ENCODE data around the gene EFR3B. TPM values are rescaled to one million over a fixed set of nuclear protein-coding genes. Genes with fewer than 3 reads are reported as not detected.
"Not testable (repeated sequence)": the region's sequence is repeated elsewhere in the genome, so short reads cannot be mapped to it uniquely, and the experiment has no call there.

Gene EFR3B
- total RNA-seq, 1 experiment from 2014 or later = 0.09 TPM

DNA sequence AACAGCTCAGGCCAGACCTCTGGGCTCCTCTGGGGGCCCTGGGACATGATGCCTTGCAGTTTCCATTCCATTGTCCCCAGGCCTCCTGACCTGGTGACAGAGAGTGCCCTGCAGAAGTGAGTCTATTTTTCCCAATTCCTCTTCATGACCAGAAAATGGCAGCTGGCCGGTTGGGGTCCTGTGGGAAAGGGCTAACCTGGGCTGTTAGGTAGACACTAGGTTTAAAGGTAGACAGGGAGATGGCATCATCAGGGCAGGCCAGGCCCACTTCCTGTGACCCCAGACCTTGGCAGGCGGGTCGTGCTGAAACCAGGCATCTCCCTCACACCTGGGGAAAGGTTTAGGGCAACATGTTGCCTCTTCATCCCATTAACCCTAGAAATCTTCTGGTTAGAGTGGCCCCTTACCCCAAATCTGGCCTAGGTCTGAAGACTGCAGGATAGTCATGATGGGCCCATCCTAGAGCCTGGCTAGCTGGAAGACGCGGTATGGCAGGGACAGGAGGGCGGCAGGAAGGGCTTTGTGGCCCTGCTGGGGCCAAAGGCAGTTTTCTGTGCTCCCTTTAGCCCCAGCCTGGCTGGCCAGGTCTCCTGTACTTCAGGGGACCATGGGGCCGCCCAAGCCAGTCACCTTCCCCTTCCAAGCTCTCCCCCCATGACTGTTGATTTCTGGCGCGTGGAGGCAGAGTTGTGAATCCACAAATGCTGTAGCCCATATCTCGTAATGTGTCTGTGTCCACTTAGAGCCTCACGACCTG, 116.4 kb downstream of the EFR3B start:
- no TSS peak for BruUV-seq (replicated peaks)
- Mint-ChIP-seq H3K36me3 (ENCODE audit: insufficient read depth, unreplicated experiment) (no peaks in the 10 kb centered on the region), H3K9me3 (ENCODE audit: unreplicated experiment) (no peaks in the 10 kb centered on the region), H3K27ac (ENCODE audit: low read depth, unreplicated experiment) (no peak overlapping the region), H3K27me3 (ENCODE audit: insufficient read depth, unreplicated experiment) (peaks cover 28% of the 10 kb centered on the region), H3K4me1 (ENCODE audit: insufficient read depth, unreplicated experiment) (no peaks in the 10 kb centered on the region), H3K4me3 (ENCODE audit: unreplicated experiment) (no peak overlapping the region)
- TF ChIP-seq, protein P1, sequence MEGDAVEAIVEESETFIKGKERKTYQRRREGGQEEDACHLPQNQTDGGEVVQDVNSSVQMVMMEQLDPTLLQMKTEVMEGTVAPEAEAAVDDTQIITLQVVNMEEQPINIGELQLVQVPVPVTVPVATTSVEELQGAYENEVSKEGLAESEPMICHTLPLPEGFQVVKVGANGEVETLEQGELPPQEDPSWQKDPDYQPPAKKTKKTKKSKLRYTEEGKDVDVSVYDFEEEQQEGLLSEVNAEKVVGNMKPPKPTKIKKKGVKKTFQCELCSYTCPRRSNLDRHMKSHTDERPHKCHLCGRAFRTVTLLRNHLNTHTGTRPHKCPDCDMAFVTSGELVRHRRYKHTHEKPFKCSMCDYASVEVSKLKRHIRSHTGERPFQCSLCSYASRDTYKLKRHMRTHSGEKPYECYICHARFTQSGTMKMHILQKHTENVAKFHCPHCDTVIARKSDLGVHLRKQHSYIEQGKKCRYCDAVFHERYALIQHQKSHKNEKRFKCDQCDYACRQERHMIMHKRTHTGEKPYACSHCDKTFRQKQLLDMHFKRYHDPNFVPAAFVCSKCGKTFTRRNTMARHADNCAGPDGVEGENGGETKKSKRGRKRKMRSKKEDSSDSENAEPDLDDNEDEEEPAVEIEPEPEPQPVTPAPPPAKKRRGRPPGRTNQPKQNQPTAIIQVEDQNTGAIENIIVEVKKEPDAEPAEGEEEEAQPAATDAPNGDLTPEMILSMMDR (IDR thresholded peaks at IDR 0.05; ENCODE audit: unreplicated experiment) = no peak
- no peak for DNase-seq (ENCODE audit: unreplicated experiment)
- intact Hi-C loops (cut with micrococcal nuclease) = no loop called here
- CTCF ChIA-PET = no interaction called here
- POLR2A ChIA-PET = no interaction called here

DNA sequence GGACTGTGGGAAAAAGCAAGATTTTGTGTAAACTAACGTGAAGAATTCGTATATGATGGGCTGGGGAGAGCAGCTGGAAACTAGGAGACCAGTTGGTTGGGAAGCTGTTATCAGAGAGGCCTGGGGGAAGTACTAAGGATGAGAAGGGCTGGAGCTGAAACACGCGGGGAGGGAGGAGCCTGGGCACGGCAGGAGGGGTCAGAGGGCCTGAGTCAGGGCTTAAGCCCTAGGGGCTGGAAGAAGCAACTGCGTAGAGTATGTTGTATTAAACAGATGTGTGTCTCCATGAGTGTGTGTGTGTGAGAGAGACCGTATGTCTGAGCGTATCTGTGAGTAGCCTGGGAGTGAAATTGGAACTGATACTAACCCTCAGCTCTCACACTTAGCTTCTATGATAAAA, 118.1 kb downstream of the EFR3B start:
- intact Hi-C loops (cut with micrococcal nuclease) = no loop called here
- CTCF ChIA-PET = no interaction called here
- Mint-ChIP-seq H3K27me3 (ENCODE audit: insufficient read depth, unreplicated experiment) (peaks cover 22% of the 10 kb centered on the region), H3K27ac (ENCODE audit: low read depth, unreplicated experiment) (no peak overlapping the region), H3K4me3 (ENCODE audit: unreplicated experiment) (no peak overlapping the region), H3K4me1 (ENCODE audit: insufficient read depth, unreplicated experiment) (no peaks in the 10 kb centered on the region), H3K9me3 (ENCODE audit: unreplicated experiment) (no peaks in the 10 kb centered on the region), H3K36me3 (ENCODE audit: insufficient read depth, unreplicated experiment) (no peaks in the 10 kb centered on the region)
- TF ChIP-seq, protein P1 (IDR thresholded peaks at IDR 0.05; ENCODE audit: unreplicated experiment) = no peak
- POLR2A ChIA-PET = no interaction called here
- DNase-seq (ENCODE audit: unreplicated experiment) = peak; percentile 4
- BruUV-seq (replicated peaks) = no TSS peak

- POLR2A ChIA-PET = no interaction called here
- Mint-ChIP-seq H3K4me3 (ENCODE audit: unreplicated experiment) (no peak overlapping the region), H3K9me3 (ENCODE audit: unreplicated experiment) (no peaks in the 10 kb centered on the region), H3K27ac (ENCODE audit: low read depth, unreplicated experiment) (no peak overlapping the region), H3K4me1 (ENCODE audit: insufficient read depth, unreplicated experiment) (no peaks in the 10 kb centered on the region), H3K36me3 (ENCODE audit: insufficient read depth, unreplicated experiment) (no peaks in the 10 kb centered on the region), H3K27me3 (ENCODE audit: insufficient read depth, unreplicated experiment) (peaks cover 22% of the 10 kb centered on the region)
- DNase-seq (ENCODE audit: unreplicated experiment) = no peak
- CTCF ChIA-PET = no interaction called here
- intact Hi-C loops (cut with micrococcal nuclease) = no loop called here
- no TSS peak for BruUV-seq (replicated peaks)
- TF ChIP-seq, protein P1 (IDR thresholded peaks at IDR 0.05; ENCODE audit: unreplicated experiment) = no peak
Observed at GRCh38 chr2:25160376-25160775, 118.5 kb downstream of the EFR3B start.

GRCh38 chr2:25161055-25161781, 119.3 kb downstream of the EFR3B start:
- intact Hi-C loops (cut with micrococcal nuclease) = no loop called here
- Mint-ChIP-seq H3K9me3 (ENCODE audit: unreplicated experiment) (no peaks in the 10 kb centered on the region), H3K4me3 (ENCODE audit: unreplicated experiment) (no peak overlapping the region), H3K27ac (ENCODE audit: low read depth, unreplicated experiment) (no peak overlapping the region), H3K27me3 (ENCODE audit: insufficient read depth, unreplicated experiment) (peaks cover 18% of the 10 kb centered on the region), H3K36me3 (ENCODE audit: insufficient read depth, unreplicated experiment) (no peaks in the 10 kb centered on the region), H3K4me1 (ENCODE audit: insufficient read depth, unreplicated experiment) (no peaks in the 10 kb centered on the region)
- POLR2A ChIA-PET = no interaction called here
- DNase-seq (ENCODE audit: unreplicated experiment) = no peak
- CTCF ChIA-PET = no interaction called here
- BruUV-seq (replicated peaks) = no TSS peak
- TF ChIP-seq, protein P1 (IDR thresholded peaks at IDR 0.05; ENCODE audit: unreplicated experiment) = no peak

DNA sequence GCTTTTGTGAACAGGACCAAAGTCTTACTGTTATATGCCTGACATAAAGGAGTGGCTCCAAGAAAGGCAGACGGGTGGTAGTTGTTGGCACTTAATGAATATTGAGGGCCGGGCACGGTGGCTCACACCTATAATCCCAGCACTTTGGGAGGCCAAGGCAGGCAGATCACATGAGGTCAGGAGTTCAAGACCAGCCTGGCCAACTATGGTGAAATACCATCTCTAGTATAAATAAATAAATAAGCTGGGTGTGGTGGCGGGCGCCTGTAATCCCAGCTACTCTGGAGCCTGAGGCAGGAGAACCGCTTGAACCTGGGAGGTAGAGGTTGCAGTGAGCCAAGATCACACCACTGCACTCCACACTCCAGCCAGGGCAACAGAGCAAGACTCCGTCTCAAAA, 120.2 kb downstream of the EFR3B start:
- H3K27ac Mint-ChIP-seq (ENCODE audit: low read depth, unreplicated experiment); DNase-seq (ENCODE audit: unreplicated experiment); H3K36me3 Mint-ChIP-seq (ENCODE audit: insufficient read depth, unreplicated experiment); BruUV-seq (replicated peaks); H3K4me3 Mint-ChIP-seq (ENCODE audit: unreplicated experiment); intact Hi-C loops (cut with micrococcal nuclease); H3K4me1 Mint-ChIP-seq (ENCODE audit: insufficient read depth, unreplicated experiment); H3K9me3 Mint-ChIP-seq (ENCODE audit: unreplicated experiment): not testable (repeated sequence)
- ChIA-PET POLR2A (interaction anchor here (0.9 kb wide), 1 partner anchor 26 kb away, joined by 3 read pairs; no protein-coding TSS in a partner anchor), CTCF (interaction anchor here (0.6 to 2.0 kb wide), 4 partner anchors 62 to 753 kb away, joined by 3 to 6 read pairs (median 3); no protein-coding TSS in a partner anchor)
- peaks cover 25% of the 10 kb centered on the region for H3K27me3 Mint-ChIP-seq (ENCODE audit: insufficient read depth, unreplicated experiment)

Data from MCF 10A (cell line).